IMR-90 (cell line): ENCODE measurements around the gene ALPI.

Source experiments
- CEBPB ChIP-seq: IDR thresholded peaks from 2 replicates; pipeline ENCODE4 v1.6.1; 2012; ENCODE audit warnings: low read depth, low read length, improper control_type of control experiment
- CHD1 ChIP-seq: IDR thresholded peaks from 2 replicates; pipeline ENCODE4 v1.6.1; 2012; ENCODE audit warnings: low read depth, low read length, improper control_type of control experiment
- FOS ChIP-seq: fragments of 150-350 bp; IDR thresholded peaks from 2 replicates; pipeline ENCODE4 v1.6.1; 2016; ENCODE audit warnings: low read depth, low read length
- NFE2L2 ChIP-seq: fragments of 150-350 bp; IDR thresholded peaks from 2 replicates; pipeline ENCODE4 v1.6.1; 2016; ENCODE audit warnings: low read depth, mild to moderate bottlenecking, low read length
- POLR2A ChIP-seq: IDR thresholded peaks from 2 replicates; pipeline ENCODE4 v1.6.1; 2012; ENCODE audit warnings: mild to moderate bottlenecking, low read depth, low read length
- RCOR1 ChIP-seq: IDR thresholded peaks from 2 replicates; pipeline ENCODE4 v1.6.1; 2012; ENCODE audit warnings: mild to moderate bottlenecking, low read length, improper control_type of control experiment; ENCODE audit not compliant: insufficient replicate concordance
- RFX5 ChIP-seq: IDR thresholded peaks from 2 replicates; pipeline ENCODE4 v1.8.0; 2012; ENCODE audit warnings: low read depth, mild to moderate bottlenecking, low read length, moderate library complexity
- SMC3 ChIP-seq: fragments of 150-350 bp; IDR thresholded peaks from 2 replicates; pipeline ENCODE4 v1.6.1; 2016; ENCODE audit warnings: low read depth, mild to moderate bottlenecking, antibody characterized with exemption, low read length, moderate library complexity
- TF ChIP-seq, protein P1 (sequence below): conservative IDR thresholded peaks from 2 replicates; pipeline ENCODE4 v1.5.1; 2012; ENCODE audit warnings: mild to moderate bottlenecking, low read depth, low read length, improper control_type of control experiment

DNA sequence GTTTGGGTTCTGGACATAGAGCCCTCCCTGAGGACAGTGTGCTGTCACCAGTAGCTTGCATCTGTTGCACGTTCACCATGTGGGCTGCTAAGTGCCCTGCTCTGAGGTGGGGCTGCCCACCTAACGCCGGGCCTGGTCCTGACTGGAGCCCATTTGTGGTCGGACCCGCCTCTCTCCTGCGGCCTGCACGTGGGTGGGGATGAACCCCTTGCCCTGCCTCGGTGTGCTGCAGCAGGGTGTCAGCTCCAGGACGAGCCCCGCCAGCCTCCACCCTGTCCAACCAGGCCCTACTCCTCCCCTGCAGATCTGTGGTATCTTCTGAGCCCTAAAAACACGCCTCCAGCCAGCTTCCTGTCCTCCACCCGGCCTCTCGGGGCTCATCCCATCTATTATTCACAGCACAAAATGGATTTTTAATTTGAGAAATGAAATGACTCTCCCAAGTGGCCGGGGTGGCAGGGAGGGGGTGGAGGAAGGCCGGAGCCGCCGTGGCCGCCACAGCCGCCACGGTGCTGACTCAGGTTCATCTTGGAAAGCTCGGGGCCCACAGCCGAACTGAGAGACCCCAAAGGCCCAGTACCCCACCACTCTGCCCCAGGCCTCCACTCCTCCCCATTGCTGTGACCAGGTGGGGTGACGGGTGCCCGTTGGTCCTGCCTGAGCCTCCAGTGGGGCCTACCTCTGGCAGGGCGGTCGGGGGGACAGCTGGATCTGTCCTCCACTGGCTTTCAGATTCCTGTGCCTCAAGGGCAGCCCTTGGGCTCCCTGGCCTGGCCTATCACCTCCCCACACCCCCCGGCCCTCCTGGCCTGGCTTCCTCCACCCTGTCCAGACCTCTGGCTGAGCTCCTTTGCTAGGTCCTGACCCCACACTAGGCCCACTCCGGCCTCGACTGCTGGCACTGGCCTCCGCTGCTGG is 34.5 kb downstream of the ALPI start:
- TF ChIP-seq POLR2A = no peak
- TF ChIP-seq, protein P1, sequence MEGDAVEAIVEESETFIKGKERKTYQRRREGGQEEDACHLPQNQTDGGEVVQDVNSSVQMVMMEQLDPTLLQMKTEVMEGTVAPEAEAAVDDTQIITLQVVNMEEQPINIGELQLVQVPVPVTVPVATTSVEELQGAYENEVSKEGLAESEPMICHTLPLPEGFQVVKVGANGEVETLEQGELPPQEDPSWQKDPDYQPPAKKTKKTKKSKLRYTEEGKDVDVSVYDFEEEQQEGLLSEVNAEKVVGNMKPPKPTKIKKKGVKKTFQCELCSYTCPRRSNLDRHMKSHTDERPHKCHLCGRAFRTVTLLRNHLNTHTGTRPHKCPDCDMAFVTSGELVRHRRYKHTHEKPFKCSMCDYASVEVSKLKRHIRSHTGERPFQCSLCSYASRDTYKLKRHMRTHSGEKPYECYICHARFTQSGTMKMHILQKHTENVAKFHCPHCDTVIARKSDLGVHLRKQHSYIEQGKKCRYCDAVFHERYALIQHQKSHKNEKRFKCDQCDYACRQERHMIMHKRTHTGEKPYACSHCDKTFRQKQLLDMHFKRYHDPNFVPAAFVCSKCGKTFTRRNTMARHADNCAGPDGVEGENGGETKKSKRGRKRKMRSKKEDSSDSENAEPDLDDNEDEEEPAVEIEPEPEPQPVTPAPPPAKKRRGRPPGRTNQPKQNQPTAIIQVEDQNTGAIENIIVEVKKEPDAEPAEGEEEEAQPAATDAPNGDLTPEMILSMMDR = no peak
- no peak for TF ChIP-seq CEBPB
- no peak for TF ChIP-seq CHD1
- no peak for TF ChIP-seq FOS
- no peak for TF ChIP-seq NFE2L2
- TF ChIP-seq RFX5 = no peak
- no peak for TF ChIP-seq RCOR1
- no peak for TF ChIP-seq SMC3
